HepG2 (cell line): ENCODE results near the gene GLRA1. TPM values are rescaled to one million over a fixed set of nuclear protein-coding genes. Genes with fewer than 3 reads are reported as not detected.

ENCODE experiments used
- FOXA3 ChIP-seq: IDR thresholded peaks from 2 replicates; pipeline ENCODE4 v1.6.1; 2016; ENCODE audit warnings: missing genetic modification reagents, missing compliant biosample characterization
- ISX ChIP-seq: sonication (generic); formaldehyde crosslinking; conservative IDR thresholded peaks from 2 replicates; pipeline ENCODE4 v1.5.0; 2020; ENCODE audit warnings: missing genetic modification reagents
- MTA3 ChIP-seq: sonication (generic); formaldehyde crosslinking; IDR thresholded peaks from 2 replicates; pipeline ENCODE4 v1.4.0; 2020; ENCODE audit warnings: missing genetic modification reagents
- MTERF4 ChIP-seq: sonication (generic); formaldehyde crosslinking; IDR thresholded peaks from 2 replicates; pipeline ENCODE4 v1.8.0; 2023; ENCODE audit warnings: mild to moderate bottlenecking, missing genetic modification reagents
- NCOR1 ChIP-seq: fragments of 200-600 bp; sonication (generic); IDR thresholded peaks from 2 replicates; pipeline ENCODE4 v1.7.0; 2017; ENCODE audit warnings: antibody characterized with exemption, low read length, borderline replicate concordance
- NFKBIZ ChIP-seq: IDR thresholded peaks from 2 replicates; pipeline ENCODE4 v1.6.1; 2018; ENCODE audit warnings: missing genetic modification reagents, missing compliant biosample characterization
- NONO ChIP-seq, 2 experiments: fragments of 450-650 bp in 1 of 2; sonication (generic) in 1 of 2; formaldehyde crosslinking in 1 of 2; IDR thresholded peaks in 1 of 2; conservative IDR thresholded peaks in 1 of 2; 2 replicates each; pipeline versions ENCODE4 v1.6.1 to v1.8.0; 2017 to 2022; ENCODE audit warnings: mild to moderate bottlenecking in 1 of 2, missing genetic modification reagents in 1 of 2, moderate library complexity in 1 of 2
- PPARG ChIP-seq: conservative IDR thresholded peaks from 2 replicates; pipeline ENCODE4 v1.6.1; 2016; ENCODE audit warnings: missing biosample characterization, missing genetic modification reagents
- RARA ChIP-seq: IDR thresholded peaks from 2 replicates; pipeline ENCODE4 v1.6.1; 2016; ENCODE audit warnings: missing genetic modification reagents, missing compliant biosample characterization
- SAP130 ChIP-seq: IDR thresholded peaks from 2 replicates; pipeline ENCODE4 v1.6.1; 2016; ENCODE audit warnings: low read depth
- SOX5 ChIP-seq: IDR thresholded peaks from 2 replicates; pipeline ENCODE4 v1.6.1; 2016; ENCODE audit warnings: borderline replicate concordance
- TCF7 ChIP-seq: sonication (generic); IDR thresholded peaks from 2 replicates; pipeline ENCODE4 v1.6.1; 2016; ENCODE audit warnings: antibody characterized with exemption, low read depth
- YEATS4 ChIP-seq: sonication (generic); formaldehyde crosslinking; IDR thresholded peaks from 2 replicates; pipeline ENCODE4 v1.4.0; 2020; ENCODE audit warnings: missing genetic modification reagents, borderline replicate concordance
- ZBTB4 ChIP-seq: sonication (generic); formaldehyde crosslinking; IDR thresholded peaks from 2 replicates; pipeline ENCODE4 v1.4.0; 2020; ENCODE audit warnings: missing genetic modification reagents, mild to moderate bottlenecking, borderline replicate concordance
- ZBTB8A ChIP-seq: sonication (generic); formaldehyde crosslinking; IDR thresholded peaks from 2 replicates; pipeline ENCODE4 v1.4.0; 2020; ENCODE audit warnings: mild to moderate bottlenecking, low read depth, missing genetic modification reagents, borderline replicate concordance
- ZGPAT ChIP-seq: IDR thresholded peaks from 2 replicates; pipeline ENCODE4 v1.6.1; 2016; ENCODE audit warnings: mild to moderate bottlenecking
- ZNF18 ChIP-seq: sonication (generic); formaldehyde crosslinking; IDR thresholded peaks from 2 replicates; pipeline ENCODE4 v1.8.0; 2022; ENCODE audit warnings: mild to moderate bottlenecking, missing genetic modification reagents; ENCODE audit not compliant: insufficient replicate concordance
- ZNF34 ChIP-seq: sonication (generic); formaldehyde crosslinking; IDR thresholded peaks from 2 replicates; pipeline ENCODE4 v1.4.0; 2020; ENCODE audit warnings: mild to moderate bottlenecking, missing genetic modification reagents, borderline replicate concordance
- ZNF44 ChIP-seq: sonication (generic); formaldehyde crosslinking; IDR thresholded peaks from 2 replicates; pipeline ENCODE4 v1.5.1; 2020; ENCODE audit warnings: mild to moderate bottlenecking, missing genetic modification reagents
- ZNF597 ChIP-seq: sonication (generic); formaldehyde crosslinking; IDR thresholded peaks from 2 replicates; pipeline ENCODE4 v1.5.0; 2020; ENCODE audit warnings: missing genetic modification reagents
- ZNF598 ChIP-seq: sonication (generic); formaldehyde crosslinking; IDR thresholded peaks from 2 replicates; pipeline ENCODE4 v1.5.1; 2020; ENCODE audit warnings: mild to moderate bottlenecking, missing genetic modification reagents, borderline replicate concordance
- polyA plus RNA-seq, 8 experiments: library from polyadenylated mRNA; depleted of rRNA in 3 of 8; stranded (reverse) in 7 of 8; unstranded in 1 of 8; fragments of >200 nt; fragmentation: Illumina TruSeq in 4 of 8; extraction: Trizol in 4 of 8; gene quantifications; 2 replicates each; pipeline versions ENCODE4 v1.2.1 to v1.2.3, GENCODE V29; 2011 to 2016; ENCODE audit warnings: low read depth in 4 of 8, missing spikeins in 1 of 8, mixed read lengths in 1 of 8; ENCODE audit not compliant: insufficient read depth in 1 of 8
- total RNA-seq, 5 experiments: library from RNA; depleted of rRNA; stranded (reverse); fragments of >200 nt; fragmentation: Illumina TruSeq; extraction: Trizol; gene quantifications; 2 replicates each; pipeline ENCODE4 v1.2.3, GENCODE V29; 2016; ENCODE audit warnings: low read depth in 1 of 5

Gene GLRA1
- total and polyA plus RNA-seq, 2 of the 13 experiments (the other 11 are each of a cell fraction or from before 2014, with no cell fraction given) = not detected

GRCh38 chr5:151819830-151820229 lies 104.8 kb downstream of the GLRA1 start (continued):
- TF ChIP-seq RARA (peak; percentile 96), ISX (CRISPR knock-in tag) (no peak), SAP130 (CRISPR knock-in tag) (peak; percentile 74), ZNF598 (no peak), NCOR1 (peak; percentile 46; the same call in 1 of the 2 replicates), FOXA3 (CRISPR knock-in tag) (peak; percentile 97), MTERF4 (CRISPR knock-in tag) (no peak), ZBTB8A (CRISPR knock-in tag) (no peak), NFKBIZ (CRISPR knock-in tag) (0 out of 2 replicates have a peak, but pooled peaks have one; percentile 55), TCF7 (peak; percentile 84), ZNF44 (CRISPR knock-in tag) (no peak), ZNF597 (CRISPR knock-in tag) (no peak), ZNF18 (CRISPR knock-in tag) (no peak), NONO (IDR thresholded peaks at IDR 0.05) (no peak), NONO (CRISPR knock-in tag; conservative IDR thresholded peaks at IDR 0.05) (peak; percentile 53; the same call in 1 of the 2 replicates), ZNF34 (CRISPR knock-in tag) (0 out of 2 replicates have a peak, but pooled peaks have one; percentile 49), PPARG (CRISPR knock-in tag) (peak; percentile 28; the same call in 1 of the 2 replicates), MTA3 (CRISPR knock-in tag) (no peak), ZBTB4 (CRISPR knock-in tag) (no peak), YEATS4 (no peak), ZGPAT (peak; percentile 72), SOX5 (peak; percentile 86; the same call in 1 of the 2 replicates)
